Neural cell (in vitro differentiated cells): ENCODE measurements around the gene CREB1. TPM values are rescaled to one million over a fixed set of nuclear protein-coding genes. Genes with fewer than 3 reads are reported as not detected.

Experiments
- H2AFZ ChIP-seq: fragments of 200-600, 300-800 bp; sonication (generic), shearing (Covaris generic); 2 replicates; pipeline ENCODE4 v1.6.0; 2014; ENCODE audit warnings: low read depth, mild to moderate bottlenecking, antibody characterized with exemption, low read length, moderate library complexity
- H3F3A ChIP-seq: fragments of 200-600 bp; shearing (Covaris generic); 2 replicates; pipeline ENCODE4 v1.6.1; 2016; ENCODE audit warnings: mild to moderate bottlenecking, moderate library complexity, mixed read lengths, antibody characterized with exemption, low read length; ENCODE audit not compliant: insufficient read depth, poor library complexity, severe bottlenecking
- H3K27ac ChIP-seq: fragments of 200-600, 300-800 bp; sonication (generic), shearing (Covaris generic); 2 replicates; pipeline ENCODE4 v1.5.1; 2014; ENCODE audit warnings: mild to moderate bottlenecking, low read length, moderate library complexity
- H3K27me3 ChIP-seq: fragments of 300-800, 200-600 bp; sonication (generic), shearing (Covaris generic); 2 replicates; pipeline ENCODE4 v1.6.0; 2014; ENCODE audit warnings: mild to moderate bottlenecking, low read depth, low read length, moderate library complexity; ENCODE audit not compliant: insufficient read depth
- H3K36me3 ChIP-seq: fragments of 300-800, 200-600 bp; sonication (generic), shearing (Covaris generic); 2 replicates; pipeline ENCODE4 v1.5.1; 2014; ENCODE audit warnings: mild to moderate bottlenecking, antibody characterized with exemption, low read length, moderate library complexity; ENCODE audit not compliant: insufficient read depth
- H3K4me2 ChIP-seq: fragments of 300-800, 200-600 bp; sonication (generic), shearing (Covaris generic); 2 replicates; pipeline ENCODE4 v1.6.0; 2014; ENCODE audit warnings: mild to moderate bottlenecking, low read length
- H3K4me3 ChIP-seq: fragments of 300-800, 200-600 bp; sonication (generic), shearing (Covaris generic); 2 replicates; pipeline ENCODE4 v1.5.1; 2014; ENCODE audit warnings: mild to moderate bottlenecking, low read length, moderate library complexity
- H3K79me2 ChIP-seq: fragments of 200-600 bp; shearing (Covaris generic); replicated peaks from 2 replicates; pipeline ENCODE4 v1.6.0; 2014; ENCODE audit warnings: mild to moderate bottlenecking, low read length, moderate library complexity; ENCODE audit not compliant: insufficient read depth
- H3K9ac ChIP-seq: fragments of 300-800, 200-600 bp; sonication (generic), shearing (Covaris generic); 2 replicates; pipeline ENCODE4 v1.6.1; 2016; ENCODE audit warnings: mild to moderate bottlenecking, low read length, mixed read lengths
- H3K9me2 ChIP-seq: fragments of 200-600 bp; shearing (Covaris generic); 2 replicates; pipeline ENCODE4 v1.6.1; 2016; ENCODE audit warnings: mild to moderate bottlenecking, low read length, mixed read lengths; ENCODE audit not compliant: insufficient read depth
- H3K9me3 ChIP-seq: fragments of 200-600, 300-800 bp; sonication (generic), shearing (Covaris generic); 2 replicates; pipeline ENCODE4 v1.6.1; 2016; ENCODE audit warnings: mild to moderate bottlenecking, mixed run types, low read length, moderate library complexity, mixed read lengths
- H4K20me1 ChIP-seq: fragments of 200-600 bp; shearing (Covaris generic); 2 replicates; pipeline ENCODE4 v1.6.1; 2016; ENCODE audit warnings: mild to moderate bottlenecking, mixed run types; ENCODE audit not compliant: insufficient read depth
- CTCF ChIP-seq: fragments of 450-650 bp; IDR thresholded peaks from 2 replicates; pipeline ENCODE4 v1.5.1; 2014; ENCODE audit warnings: antibody characterized with exemption, mild to moderate bottlenecking, moderate library complexity; ENCODE audit not compliant: poor library complexity, severe bottlenecking
- EP300 ChIP-seq: fragments of 450-650 bp; conservative IDR thresholded peaks from 2 replicates; pipeline ENCODE4 v1.6.1; 2014; ENCODE audit warnings: antibody characterized with exemption, mild to moderate bottlenecking, moderate library complexity; ENCODE audit not compliant: poor library complexity, severe bottlenecking
- EZH2 ChIP-seq: fragments of 200-600, 300-800 bp; shearing (Covaris generic), sonication (generic); IDR thresholded peaks from 2 replicates; pipeline ENCODE4 v1.6.1; 2014; ENCODE audit warnings: antibody characterized with exemption, low read length, borderline replicate concordance, mild to moderate bottlenecking; ENCODE audit not compliant: insufficient read depth, poor library complexity, severe bottlenecking
- MXI1 ChIP-seq: fragments of 450-650 bp; conservative IDR thresholded peaks from 2 replicates; pipeline ENCODE4 v1.6.1; 2014; ENCODE audit warnings: antibody characterized with exemption, mild to moderate bottlenecking; ENCODE audit not compliant: poor library complexity, severe bottlenecking
- POLR2AphosphoS5 ChIP-seq: IDR thresholded peaks from 2 replicates; pipeline ENCODE4 v1.6.1; 2012
- RAD21 ChIP-seq: fragments of 450-650 bp; conservative IDR thresholded peaks from 2 replicates; pipeline ENCODE4 v1.6.1; 2014; ENCODE audit warnings: antibody characterized with exemption, mild to moderate bottlenecking, moderate library complexity
- REST ChIP-seq: IDR thresholded peaks from 2 replicates; pipeline ENCODE4 v1.6.1; 2012; ENCODE audit warnings: borderline replicate concordance
- SMC3 ChIP-seq: fragments of 450-650 bp; conservative IDR thresholded peaks from 2 replicates; pipeline ENCODE4 v1.6.1; 2014; ENCODE audit warnings: antibody characterized with exemption, mild to moderate bottlenecking, moderate library complexity; ENCODE audit not compliant: poor library complexity
- TAF1 ChIP-seq: IDR thresholded peaks from 2 replicates; pipeline ENCODE4 v1.6.1; 2012; ENCODE audit warnings: low read depth
- polyA plus RNA-seq: library from polyadenylated mRNA; depleted of rRNA; stranded (reverse); fragments of >200 nt; gene quantifications from 2 replicates; pipeline ENCODE4 v1.2.3, GENCODE V29; 2014

CREB1 gene
- polyA plus RNA-seq, 1 donor from 2014 or later, result 38.7 TPM

- Histone ChIP-seq H3K36me3 (no peaks in the 10 kb centered on the region), H3K9me3 (no peaks in the 10 kb centered on the region), H3K9ac (no peak overlapping the region), H3K9me2 (no peaks in the 10 kb centered on the region), H2AFZ (no peak overlapping the region), H4K20me1 (no peaks in the 10 kb centered on the region), H3F3A (peaks cover 10% of the 10 kb centered on the region), H3K4me2 (no peak overlapping the region), H3K27me3 (no peaks in the 10 kb centered on the region), H3K79me2 (peaks cover 87% of the 10 kb centered on the region), H3K27ac (no peak overlapping the region), H3K4me3 (no peak overlapping the region)
- TF ChIP-seq CTCF (no peak), EP300 (no peak), TAF1 (no peak), SMC3 (no peak), RAD21 (no peak), MXI1 (no peak), EZH2 (no peak), POLR2AphosphoS5 (no peak), REST (no peak)
Measured at GRCh38 chr2:207534417-207534816, 4.7 kb downstream of the CREB1 start.

GRCh38 chr2:207539470-207539869 lies 9.7 kb downstream of the CREB1 start:
- H3K9ac ChIP-seq, result no peak overlapping the region
- H3K9me2 ChIP-seq, result no peaks in the 10 kb centered on the region
- H3F3A ChIP-seq, result no peaks in the 10 kb centered on the region
- TF ChIP-seq CTCF, result no peak
- TF ChIP-seq POLR2AphosphoS5, result no peak
- TF ChIP-seq MXI1, result no peak
- no peak for TF ChIP-seq SMC3
- TF ChIP-seq REST, result no peak
- TF ChIP-seq TAF1, result no peak
- no peak for TF ChIP-seq EP300
- no peaks in the 10 kb centered on the region for H4K20me1 ChIP-seq
- peaks cover 95% of the 10 kb centered on the region for H3K79me2 ChIP-seq
- no peaks in the 10 kb centered on the region for H3K9me3 ChIP-seq
- H2AFZ ChIP-seq, result no peak overlapping the region
- no peaks in the 10 kb centered on the region for H3K36me3 ChIP-seq
- H3K27me3 ChIP-seq, result no peaks in the 10 kb centered on the region
- no peak overlapping the region for H3K4me3 ChIP-seq
- no peak overlapping the region for H3K4me2 ChIP-seq
- no peak overlapping the region for H3K27ac ChIP-seq
